ENCODE data around the gene COX10.

DNA sequence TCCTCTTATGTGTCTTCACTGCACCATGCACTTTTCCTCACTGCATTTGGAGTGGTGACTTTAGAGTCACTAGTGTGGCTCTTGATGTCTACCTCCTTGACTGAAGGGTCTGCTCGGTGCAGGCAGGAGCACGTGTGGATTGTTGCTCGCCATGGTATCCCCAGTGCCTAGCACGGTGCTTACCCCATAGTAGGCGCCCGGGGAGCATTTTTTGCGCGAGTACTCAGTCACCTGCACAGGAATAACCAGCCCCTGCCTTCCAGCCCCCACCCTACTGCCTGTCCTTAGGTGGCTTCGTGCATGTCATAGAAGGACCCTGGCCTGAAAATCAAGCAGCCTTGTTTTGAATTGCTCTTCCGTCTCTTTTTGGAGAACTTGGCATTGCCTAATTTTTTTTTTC is 136.1 kb downstream of the COX10 start:
- TF ChIP-seq, protein P1, sequence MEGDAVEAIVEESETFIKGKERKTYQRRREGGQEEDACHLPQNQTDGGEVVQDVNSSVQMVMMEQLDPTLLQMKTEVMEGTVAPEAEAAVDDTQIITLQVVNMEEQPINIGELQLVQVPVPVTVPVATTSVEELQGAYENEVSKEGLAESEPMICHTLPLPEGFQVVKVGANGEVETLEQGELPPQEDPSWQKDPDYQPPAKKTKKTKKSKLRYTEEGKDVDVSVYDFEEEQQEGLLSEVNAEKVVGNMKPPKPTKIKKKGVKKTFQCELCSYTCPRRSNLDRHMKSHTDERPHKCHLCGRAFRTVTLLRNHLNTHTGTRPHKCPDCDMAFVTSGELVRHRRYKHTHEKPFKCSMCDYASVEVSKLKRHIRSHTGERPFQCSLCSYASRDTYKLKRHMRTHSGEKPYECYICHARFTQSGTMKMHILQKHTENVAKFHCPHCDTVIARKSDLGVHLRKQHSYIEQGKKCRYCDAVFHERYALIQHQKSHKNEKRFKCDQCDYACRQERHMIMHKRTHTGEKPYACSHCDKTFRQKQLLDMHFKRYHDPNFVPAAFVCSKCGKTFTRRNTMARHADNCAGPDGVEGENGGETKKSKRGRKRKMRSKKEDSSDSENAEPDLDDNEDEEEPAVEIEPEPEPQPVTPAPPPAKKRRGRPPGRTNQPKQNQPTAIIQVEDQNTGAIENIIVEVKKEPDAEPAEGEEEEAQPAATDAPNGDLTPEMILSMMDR (IDR thresholded peaks at IDR 0.05), result no peak
- TF ChIP-seq TCF7L2 (IDR thresholded peaks at IDR 0.05; ENCODE audit: low read depth, low read length) (no peak), POLR2AphosphoS5 (IDR thresholded peaks at IDR 0.05; ENCODE audit: low read depth, low read length) (no peak), SIN3A (IDR thresholded peaks at IDR 0.05; ENCODE audit: borderline replicate concordance, insufficient read depth, low read depth, low read length) (no peak)
- TF ChIP-seq, protein P2, sequence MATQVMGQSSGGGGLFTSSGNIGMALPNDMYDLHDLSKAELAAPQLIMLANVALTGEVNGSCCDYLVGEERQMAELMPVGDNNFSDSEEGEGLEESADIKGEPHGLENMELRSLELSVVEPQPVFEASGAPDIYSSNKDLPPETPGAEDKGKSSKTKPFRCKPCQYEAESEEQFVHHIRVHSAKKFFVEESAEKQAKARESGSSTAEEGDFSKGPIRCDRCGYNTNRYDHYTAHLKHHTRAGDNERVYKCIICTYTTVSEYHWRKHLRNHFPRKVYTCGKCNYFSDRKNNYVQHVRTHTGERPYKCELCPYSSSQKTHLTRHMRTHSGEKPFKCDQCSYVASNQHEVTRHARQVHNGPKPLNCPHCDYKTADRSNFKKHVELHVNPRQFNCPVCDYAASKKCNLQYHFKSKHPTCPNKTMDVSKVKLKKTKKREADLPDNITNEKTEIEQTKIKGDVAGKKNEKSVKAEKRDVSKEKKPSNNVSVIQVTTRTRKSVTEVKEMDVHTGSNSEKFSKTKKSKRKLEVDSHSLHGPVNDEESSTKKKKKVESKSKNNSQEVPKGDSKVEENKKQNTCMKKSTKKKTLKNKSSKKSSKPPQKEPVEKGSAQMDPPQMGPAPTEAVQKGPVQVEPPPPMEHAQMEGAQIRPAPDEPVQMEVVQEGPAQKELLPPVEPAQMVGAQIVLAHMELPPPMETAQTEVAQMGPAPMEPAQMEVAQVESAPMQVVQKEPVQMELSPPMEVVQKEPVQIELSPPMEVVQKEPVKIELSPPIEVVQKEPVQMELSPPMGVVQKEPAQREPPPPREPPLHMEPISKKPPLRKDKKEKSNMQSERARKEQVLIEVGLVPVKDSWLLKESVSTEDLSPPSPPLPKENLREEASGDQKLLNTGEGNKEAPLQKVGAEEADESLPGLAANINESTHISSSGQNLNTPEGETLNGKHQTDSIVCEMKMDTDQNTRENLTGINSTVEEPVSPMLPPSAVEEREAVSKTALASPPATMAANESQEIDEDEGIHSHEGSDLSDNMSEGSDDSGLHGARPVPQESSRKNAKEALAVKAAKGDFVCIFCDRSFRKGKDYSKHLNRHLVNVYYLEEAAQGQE (IDR thresholded peaks at IDR 0.05; ENCODE audit: insufficient read depth in 1 of 2, low read depth in 2 of 2, low read length in 1 of 2), result no peak
